Endothelial cell (in vitro differentiated cells): ENCODE data around the gene ZNF512B. TPM values are rescaled to one million over a fixed set of nuclear protein-coding genes. Genes with fewer than 3 reads are reported as not detected.

Experiments used
- DNase-seq: peaks from one replicate; pipeline ENCODE4 v3.0.0; 2021; ENCODE audit warnings: low spot score
- H3K27ac Mint-ChIP-seq: one replicate; pipeline ENCODE4 v1.8.0; 2021; ENCODE audit warnings: mixed read lengths, inconsistent platforms; ENCODE audit not compliant: unreplicated experiment
- H3K27me3 Mint-ChIP-seq: one replicate; pipeline ENCODE4 v1.8.0; 2021; ENCODE audit warnings: mild to moderate bottlenecking, moderate library complexity, mixed read lengths, inconsistent platforms; ENCODE audit not compliant: unreplicated experiment
- H3K36me3 Mint-ChIP-seq: one replicate; pipeline ENCODE4 v1.8.0; 2021; ENCODE audit warnings: mild to moderate bottlenecking, low read depth, mixed read lengths, inconsistent platforms; ENCODE audit not compliant: unreplicated experiment
- H3K4me1 Mint-ChIP-seq: one replicate; pipeline ENCODE4 v1.8.0; 2021; ENCODE audit warnings: mild to moderate bottlenecking, mixed read lengths, inconsistent platforms; ENCODE audit not compliant: unreplicated experiment
- H3K4me3 Mint-ChIP-seq: one replicate; pipeline ENCODE4 v1.8.0; 2021; ENCODE audit warnings: mild to moderate bottlenecking, mixed read lengths, inconsistent platforms; ENCODE audit not compliant: unreplicated experiment
- H3K9me3 Mint-ChIP-seq: one replicate; pipeline ENCODE4 v1.8.0; 2021; ENCODE audit warnings: mixed read lengths, inconsistent platforms; ENCODE audit not compliant: unreplicated experiment
- total RNA-seq: library from RNA; stranded (reverse); fragmentation: NEBNext Ultra II Directional; extraction: Animal tissue kit (Norgen Biotek cat#: 25700); gene quantifications from one replicate; pipeline ENCODE4 v1.2.1, GENCODE V29; 2021; ENCODE audit not compliant: unreplicated experiment
- TF ChIP-seq, protein P1 (sequence below): fragments of 200-600 bp; sonication (generic); IDR thresholded peaks from one replicate; pipeline ENCODE4 v1.5.0; 2021; ENCODE audit warnings: antibody characterized with exemption; ENCODE audit not compliant: unreplicated experiment

The ZNF512B gene
- total RNA-seq, 1 donor from 2014 or later, result 40.8 TPM

DNA sequence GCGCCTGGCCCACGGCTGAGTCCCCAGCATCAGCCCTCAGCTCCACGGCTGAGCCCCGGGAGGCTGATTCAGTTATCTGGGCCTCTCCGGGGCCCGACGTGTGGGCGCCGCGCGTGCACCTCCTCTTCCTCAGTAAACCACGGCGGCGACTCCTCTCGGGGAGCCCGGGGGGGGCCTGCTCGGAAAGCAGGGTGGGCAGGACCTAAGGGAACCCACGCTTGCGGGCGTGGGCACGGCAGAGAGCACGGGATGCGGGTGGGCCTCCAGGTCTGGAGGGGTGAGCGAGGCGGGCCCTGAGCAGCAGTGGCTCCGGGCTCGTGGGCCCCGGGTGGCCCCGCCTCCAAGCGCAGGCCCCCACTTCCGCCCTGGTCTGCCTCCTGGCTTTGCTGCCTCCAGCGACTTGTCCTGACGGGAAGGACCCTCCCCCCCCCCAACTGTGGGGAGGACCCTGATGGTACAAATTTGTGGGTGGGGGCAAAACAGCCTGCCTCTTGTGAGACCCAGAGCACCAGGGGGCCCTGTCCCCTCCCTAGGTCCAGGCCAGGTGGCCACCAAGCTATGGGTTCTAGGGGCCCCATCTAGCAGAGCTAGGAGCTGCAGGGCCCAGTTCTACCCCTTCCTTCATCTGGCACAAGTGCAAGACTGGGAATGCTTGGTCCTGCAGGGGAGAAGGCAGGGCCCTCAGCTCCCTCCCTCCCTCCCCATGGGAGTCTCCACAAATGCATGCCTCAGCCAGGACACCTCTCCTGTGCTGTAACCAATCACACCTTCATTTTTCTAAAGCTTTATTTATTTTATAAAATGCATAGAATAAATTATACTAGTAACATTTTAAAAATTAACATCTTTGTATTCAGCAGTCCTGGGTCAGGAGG is 30.4 kb downstream of the ZNF512B start:
- peaks cover 10% of the 10 kb centered on the region for H3K27me3 Mint-ChIP-seq
- no peak overlapping the region for H3K27ac Mint-ChIP-seq
- peaks cover 6% of the 10 kb centered on the region for H3K4me1 Mint-ChIP-seq
- H3K9me3 Mint-ChIP-seq, result no peaks in the 10 kb centered on the region
- H3K36me3 Mint-ChIP-seq, result peaks cover 16% of the 10 kb centered on the region
- H3K4me3 Mint-ChIP-seq, result no peak overlapping the region
- peak; percentile 21 for DNase-seq
- TF ChIP-seq, protein P1, sequence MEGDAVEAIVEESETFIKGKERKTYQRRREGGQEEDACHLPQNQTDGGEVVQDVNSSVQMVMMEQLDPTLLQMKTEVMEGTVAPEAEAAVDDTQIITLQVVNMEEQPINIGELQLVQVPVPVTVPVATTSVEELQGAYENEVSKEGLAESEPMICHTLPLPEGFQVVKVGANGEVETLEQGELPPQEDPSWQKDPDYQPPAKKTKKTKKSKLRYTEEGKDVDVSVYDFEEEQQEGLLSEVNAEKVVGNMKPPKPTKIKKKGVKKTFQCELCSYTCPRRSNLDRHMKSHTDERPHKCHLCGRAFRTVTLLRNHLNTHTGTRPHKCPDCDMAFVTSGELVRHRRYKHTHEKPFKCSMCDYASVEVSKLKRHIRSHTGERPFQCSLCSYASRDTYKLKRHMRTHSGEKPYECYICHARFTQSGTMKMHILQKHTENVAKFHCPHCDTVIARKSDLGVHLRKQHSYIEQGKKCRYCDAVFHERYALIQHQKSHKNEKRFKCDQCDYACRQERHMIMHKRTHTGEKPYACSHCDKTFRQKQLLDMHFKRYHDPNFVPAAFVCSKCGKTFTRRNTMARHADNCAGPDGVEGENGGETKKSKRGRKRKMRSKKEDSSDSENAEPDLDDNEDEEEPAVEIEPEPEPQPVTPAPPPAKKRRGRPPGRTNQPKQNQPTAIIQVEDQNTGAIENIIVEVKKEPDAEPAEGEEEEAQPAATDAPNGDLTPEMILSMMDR, result no peak

DNA sequence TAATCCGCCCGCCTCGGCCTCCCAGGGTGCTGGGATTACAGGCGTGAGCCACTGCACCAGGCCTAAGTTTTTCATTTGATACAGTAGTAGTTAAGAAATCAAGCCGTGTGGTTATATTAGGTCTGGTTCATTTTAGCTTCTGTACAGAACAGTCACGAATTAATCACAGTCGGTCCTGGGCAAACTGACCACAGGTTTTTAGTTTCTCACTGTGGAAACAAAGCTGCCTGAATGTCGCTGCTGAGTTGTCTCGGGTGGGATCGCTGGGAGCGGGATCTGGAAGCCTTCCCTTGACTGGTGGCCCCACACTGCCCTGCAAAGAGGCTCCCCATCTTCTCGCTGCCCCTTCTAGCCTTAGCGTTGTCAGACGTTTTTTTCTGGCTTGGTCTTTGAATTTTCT is 32.1 kb downstream of the ZNF512B start:
- no peak for DNase-seq
- Mint-ChIP-seq H3K27me3 (peaks cover 10% of the 10 kb centered on the region), H3K36me3 (peaks cover 16% of the 10 kb centered on the region), H3K9me3 (no peaks in the 10 kb centered on the region), H3K27ac (peak overlapping the region; percentile 42), H3K4me3 (no peak overlapping the region), H3K4me1 (peaks cover 3% of the 10 kb centered on the region)
- TF ChIP-seq, protein P1, result no peak

- TF ChIP-seq, protein P1, result no peak
- H3K27me3 Mint-ChIP-seq, result peaks cover 11% of the 10 kb centered on the region
- H3K4me1 Mint-ChIP-seq, result no peaks in the 10 kb centered on the region
- no peak overlapping the region for H3K27ac Mint-ChIP-seq
- H3K9me3 Mint-ChIP-seq, result no peaks in the 10 kb centered on the region
- no peak for DNase-seq
- H3K4me3 Mint-ChIP-seq, result no peak overlapping the region
- peaks cover 33% of the 10 kb centered on the region for H3K36me3 Mint-ChIP-seq
Measured at GRCh38 chr20:63935447-63935846, 34.3 kb downstream of the ZNF512B start.

DNA sequence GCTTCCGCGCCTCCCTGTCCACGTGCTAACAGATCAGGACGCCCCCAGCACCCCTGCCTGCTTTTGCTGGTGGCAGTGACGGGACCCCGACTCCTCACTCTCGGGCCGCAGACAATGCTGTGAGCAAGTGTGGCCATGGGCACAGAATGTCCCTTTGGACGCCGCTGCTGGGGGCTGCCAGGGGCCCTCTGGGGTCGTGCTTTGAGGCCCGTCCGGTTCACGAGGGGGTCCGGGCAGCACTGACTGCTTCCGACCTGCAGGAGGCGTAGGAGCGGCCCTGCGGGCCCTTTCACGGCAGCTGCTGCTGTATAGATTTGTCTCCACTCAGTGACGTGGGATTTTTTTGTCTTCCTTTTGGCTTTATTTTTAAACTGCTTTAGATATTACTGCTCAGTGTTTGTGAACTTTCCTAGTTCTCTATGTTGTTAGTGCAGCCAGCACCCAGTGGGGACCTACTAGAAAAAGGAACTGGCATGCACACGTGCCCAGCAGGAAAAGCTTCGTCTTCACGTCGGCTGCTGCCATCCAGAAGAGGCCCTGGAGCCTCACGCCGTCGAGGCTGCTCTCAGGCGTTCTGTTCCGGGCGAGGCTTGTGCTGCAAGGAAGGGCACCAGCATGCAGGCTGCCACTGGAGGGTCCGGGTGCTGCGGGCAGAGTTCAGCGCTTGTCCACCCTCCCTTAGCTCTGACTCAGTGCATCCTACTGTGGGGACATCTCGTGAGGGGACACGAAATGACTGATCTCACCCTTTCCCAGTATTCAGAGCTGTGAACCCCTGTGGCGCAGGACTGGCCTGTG is 35.3 kb downstream of the ZNF512B start:
- H3K36me3 Mint-ChIP-seq, result peaks cover 38% of the 10 kb centered on the region
- no peaks in the 10 kb centered on the region for H3K4me1 Mint-ChIP-seq
- H3K9me3 Mint-ChIP-seq, result no peaks in the 10 kb centered on the region
- peak; percentile 54 for DNase-seq
- no peak overlapping the region for H3K4me3 Mint-ChIP-seq
- H3K27ac Mint-ChIP-seq, result no peak overlapping the region
- H3K27me3 Mint-ChIP-seq, result peaks cover 11% of the 10 kb centered on the region
- TF ChIP-seq, protein P1, result peak; percentile 56
